ENCODE data around the gene PTCH1. TPM values are rescaled to one million over a fixed set of nuclear protein-coding genes. Genes with fewer than 3 reads are reported as not detected.

PTCH1 gene
- total and polyA plus RNA-seq, 2 experiments from 2014 or later: 36.8 to 44.1 TPM

DNA sequence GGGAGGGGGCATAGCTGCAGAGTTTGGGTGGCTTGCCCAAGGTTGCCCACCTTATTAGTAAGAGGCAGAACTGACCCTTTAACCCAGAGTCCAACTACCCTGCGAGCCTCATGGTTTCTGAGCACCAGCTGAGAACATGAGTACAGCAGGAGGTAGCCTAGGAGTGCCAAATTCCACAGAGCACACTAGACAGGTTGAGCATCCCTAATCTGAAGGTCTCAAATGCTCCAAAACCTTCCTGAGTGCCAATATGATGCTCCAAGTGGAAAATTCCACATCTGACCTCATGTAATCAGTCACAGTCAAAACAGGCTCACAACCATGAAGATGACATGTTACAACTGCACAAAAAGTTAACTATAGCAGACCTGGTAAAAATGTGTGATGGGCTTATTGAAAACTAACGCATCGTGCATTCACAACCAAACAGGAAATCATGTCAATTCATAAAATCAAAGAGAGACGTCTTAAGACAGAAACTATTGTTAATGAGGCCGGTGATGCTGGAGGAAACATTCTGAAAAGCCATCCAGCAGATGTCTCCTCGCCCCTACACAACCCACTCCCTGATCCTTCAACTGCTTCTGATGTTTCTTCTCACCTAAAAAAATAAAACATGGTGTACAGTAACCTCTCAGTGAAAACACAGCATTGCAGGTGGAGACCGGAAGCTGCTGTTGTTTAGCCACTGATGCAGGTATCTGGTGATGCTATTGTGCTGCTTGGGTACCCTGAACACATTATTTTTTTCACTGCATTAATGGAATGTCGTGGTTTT is 25.0 kb downstream of the PTCH1 start:
- H4K20me1 ChIP-seq (ENCODE audit: insufficient read depth, poor library complexity, severe bottlenecking): peaks cover 99% of the 10 kb centered on the region
- H3K27ac ChIP-seq: no peak overlapping the region
- H3K9me2 ChIP-seq (replicated peaks; ENCODE audit: insufficient read depth): no peaks in the 10 kb centered on the region
- no peak overlapping the region for H2AFZ ChIP-seq
- no peaks in the 10 kb centered on the region for H3K36me3 ChIP-seq (replicated peaks; ENCODE audit: insufficient read depth, low read depth)
- H3K4me2 ChIP-seq: peak overlapping the region; percentile 41
- H3K9me3 ChIP-seq (ENCODE audit: low read depth): no peaks in the 10 kb centered on the region
- 69% methylated on average over 8 of the region's 8 CpGs for WGBS (ENCODE audit: low lambda C conversion rate, missing lambda C conversion rate)
- peaks cover 59% of the 10 kb centered on the region for H3K4me1 ChIP-seq (ENCODE audit: insufficient read depth)
- no peaks in the 10 kb centered on the region for H3K27me3 ChIP-seq
- TF ChIP-seq CTCF (IDR thresholded peaks at IDR 0.05; ENCODE audit: poor library complexity) (no peak), EZH2phosphoT487 (IDR thresholded peaks at IDR 0.05; ENCODE audit: low read depth, severe bottlenecking, unreplicated experiment) (no peak), EZH2 (IDR thresholded peaks at IDR 0.05; ENCODE audit: borderline replicate concordance) (no peak)
- no peak overlapping the region for H3K4me3 ChIP-seq
- H3K79me2 ChIP-seq: peaks cover 100% of the 10 kb centered on the region
- DNase-seq (ENCODE audit: low spot score): no peak

GRCh38 chr9:95488954-95489353 is 27.8 kb downstream of the PTCH1 start:
- H3K4me2 ChIP-seq: peak overlapping the region; percentile 36
- H3K9me2 ChIP-seq (replicated peaks; ENCODE audit: insufficient read depth): no peaks in the 10 kb centered on the region
- H4K20me1 ChIP-seq (ENCODE audit: insufficient read depth, poor library complexity, severe bottlenecking): peaks cover 100% of the 10 kb centered on the region
- H3K79me2 ChIP-seq: peaks cover 100% of the 10 kb centered on the region
- H3K9me3 ChIP-seq (ENCODE audit: low read depth): no peaks in the 10 kb centered on the region
- TF ChIP-seq CTCF (IDR thresholded peaks at IDR 0.05; ENCODE audit: poor library complexity): no peak
- no peak for TF ChIP-seq EZH2 (IDR thresholded peaks at IDR 0.05; ENCODE audit: borderline replicate concordance)
- no peak for TF ChIP-seq EZH2phosphoT487 (IDR thresholded peaks at IDR 0.05; ENCODE audit: low read depth, severe bottlenecking, unreplicated experiment)
- no peaks in the 10 kb centered on the region for H3K36me3 ChIP-seq (replicated peaks; ENCODE audit: insufficient read depth, low read depth)
- H2AFZ ChIP-seq: no peak overlapping the region
- no peak overlapping the region for H3K4me3 ChIP-seq
- DNase-seq (ENCODE audit: low spot score): no peak
- H3K27me3 ChIP-seq: no peaks in the 10 kb centered on the region
- H3K27ac ChIP-seq: peak overlapping the region; percentile 1
- WGBS (ENCODE audit: low lambda C conversion rate, missing lambda C conversion rate): 54% methylated on average over 5 of the region's 5 CpGs
- peaks cover 52% of the 10 kb centered on the region for H3K4me1 ChIP-seq (ENCODE audit: insufficient read depth)

- peaks cover 96% of the 10 kb centered on the region for H4K20me1 ChIP-seq (ENCODE audit: insufficient read depth, poor library complexity, severe bottlenecking)
- no peak overlapping the region for H3K4me3 ChIP-seq
- WGBS (ENCODE audit: low lambda C conversion rate, missing lambda C conversion rate): 84% methylated on average over 5 of the region's 5 CpGs
- H3K79me2 ChIP-seq: peaks cover 100% of the 10 kb centered on the region
- DNase-seq (ENCODE audit: low spot score): no peak
- H3K36me3 ChIP-seq (replicated peaks; ENCODE audit: insufficient read depth, low read depth): no peaks in the 10 kb centered on the region
- no peak overlapping the region for H2AFZ ChIP-seq
- no peak for TF ChIP-seq EZH2 (IDR thresholded peaks at IDR 0.05; ENCODE audit: borderline replicate concordance)
- TF ChIP-seq CTCF (IDR thresholded peaks at IDR 0.05; ENCODE audit: poor library complexity): no peak
- TF ChIP-seq EZH2phosphoT487 (IDR thresholded peaks at IDR 0.05; ENCODE audit: low read depth, severe bottlenecking, unreplicated experiment): no peak
- no peaks in the 10 kb centered on the region for H3K9me3 ChIP-seq (ENCODE audit: low read depth)
- no peaks in the 10 kb centered on the region for H3K9me2 ChIP-seq (replicated peaks; ENCODE audit: insufficient read depth)
- H3K4me2 ChIP-seq: peak overlapping the region; percentile 58
- no peaks in the 10 kb centered on the region for H3K27me3 ChIP-seq
- H3K4me1 ChIP-seq (ENCODE audit: insufficient read depth): peaks cover 46% of the 10 kb centered on the region
- peak overlapping the region; percentile 61 for H3K27ac ChIP-seq
Measured at GRCh38 chr9:95486318-95486717, 30.5 kb downstream of the PTCH1 start.

Measured in hepatocyte (in vitro differentiated cells).